Measurements from ENCODE around the gene HDDC2. TPM values are rescaled to one million over a fixed set of nuclear protein-coding genes. Genes with fewer than 3 reads are reported as not detected.

HDDC2 gene
- total RNA-seq, 1 experiment from 2014 or later = 55.2 TPM

DNA sequence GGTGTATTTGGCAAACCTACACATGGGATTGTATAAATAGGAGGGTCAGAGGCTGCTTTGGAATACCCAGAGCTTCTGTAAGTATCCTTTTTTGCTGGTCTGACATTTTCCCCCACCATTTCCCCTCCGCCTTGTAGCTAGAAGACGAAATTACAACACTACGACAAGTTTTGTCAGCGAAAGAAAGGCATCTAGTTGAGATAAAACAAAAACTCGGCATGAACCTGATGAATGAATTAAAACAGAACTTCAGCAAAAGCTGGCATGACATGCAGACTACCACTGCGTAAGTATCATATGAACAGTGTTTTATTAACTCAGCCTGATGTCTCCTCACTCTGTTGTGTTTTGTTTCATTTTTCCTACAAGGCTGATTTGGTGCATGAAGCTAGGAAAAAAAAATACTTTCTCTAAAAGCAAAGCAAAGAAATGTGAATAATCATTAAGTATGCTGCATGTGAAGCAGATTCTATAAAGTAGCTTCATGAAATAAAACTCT is 72.7 kb downstream of the HDDC2 start:
- H3F3A ChIP-seq (ENCODE audit: insufficient read depth, low read depth) = no peaks in the 10 kb centered on the region
- no peak for DNase-seq
- POLR2A ChIA-PET (ENCODE audit: unreplicated experiment) = no interaction called here
- H3K4me3 ChIP-seq = no peak overlapping the region
- H3K36me3 ChIP-seq (ENCODE audit: low read depth) = peaks cover 5% of the 10 kb centered on the region; the same call in 1 of the 2 replicates
- peaks cover 8% of the 10 kb centered on the region; the same call in 1 of the 2 replicates for H3K79me2 ChIP-seq (ENCODE audit: low read depth)
- H3K4me2 ChIP-seq = no peak overlapping the region
- no peaks in the 10 kb centered on the region for H4K20me1 ChIP-seq (ENCODE audit: insufficient read depth)
- H2AFZ ChIP-seq = no peak overlapping the region
- H3K9me3 ChIP-seq (ENCODE audit: insufficient read depth, low read depth) = no peaks in the 10 kb centered on the region
- no TSS peak for BruUV-seq (replicated peaks)
- CTCF ChIA-PET = no interaction called here
- no peak for TF ChIP-seq CTCF (conservative IDR thresholded peaks at IDR 0.05)
- H3K27me3 ChIP-seq (ENCODE audit: insufficient read depth, low read depth) = no peaks in the 10 kb centered on the region
- no peaks in the 10 kb centered on the region for H3K9me2 ChIP-seq (ENCODE audit: insufficient read depth)
- H3K27ac ChIP-seq = no peak overlapping the region
- H3K4me1 ChIP-seq (replicated peaks; ENCODE audit: insufficient read depth) = 0 out of 2 replicates have a peak, but pooled peaks cover 6% of the 10 kb centered on the region
- intact Hi-C loops (cut with micrococcal nuclease; ENCODE audit: unreplicated experiment) = no loop called here

- Histone ChIP-seq H3K4me3 (no peak overlapping the region), H4K20me1 (ENCODE audit: insufficient read depth) (no peaks in the 10 kb centered on the region), H3K27ac (no peak overlapping the region), H3K9me2 (ENCODE audit: insufficient read depth) (no peaks in the 10 kb centered on the region), H3K27me3 (ENCODE audit: insufficient read depth, low read depth) (no peaks in the 10 kb centered on the region), H2AFZ (no peak overlapping the region), H3K4me2 (no peak overlapping the region), H3K79me2 (ENCODE audit: low read depth) (peaks cover 8% of the 10 kb centered on the region; the same call in 1 of the 2 replicates), H3K36me3 (ENCODE audit: low read depth) (peaks cover 5% of the 10 kb centered on the region; the same call in 1 of the 2 replicates), H3K4me1 (replicated peaks; ENCODE audit: insufficient read depth) (0 out of 2 replicates have a peak, but pooled peaks cover 6% of the 10 kb centered on the region), H3K9me3 (ENCODE audit: insufficient read depth, low read depth) (no peaks in the 10 kb centered on the region), H3F3A (ENCODE audit: insufficient read depth, low read depth) (no peaks in the 10 kb centered on the region)
- no TSS peak for BruUV-seq (replicated peaks)
- intact Hi-C loops (cut with micrococcal nuclease; ENCODE audit: unreplicated experiment) = no loop called here
- CTCF ChIA-PET = no interaction called here
- TF ChIP-seq EZH2 (IDR thresholded peaks at IDR 0.05; ENCODE audit: low read depth) = no peak
- no peak for TF ChIP-seq CTCF (conservative IDR thresholded peaks at IDR 0.05)
- no peak for DNase-seq
- POLR2A ChIA-PET (ENCODE audit: unreplicated experiment) = interaction anchor here (0.6 kb wide), 1 partner anchor 22 kb away, joined by 3 read pairs; no protein-coding TSS in a partner anchor
Observed at GRCh38 chr6:125227244-125227643, 74.5 kb downstream of the HDDC2 start.

Other genes with a start within 250 kb of the HDDC2 start
- 184 and 203 TPM in 2 replicates for gene TPD52L1, start 148.2 kb downstream of the HDDC2 start, total RNA-seq (2021)

Data from PC-9 (cell line).